ENCODE results near the gene TRIM2. TPM values are rescaled to one million over a fixed set of nuclear protein-coding genes. Genes with fewer than 3 reads are reported as not detected.

The TRIM2 gene
- 28.7 TPM for total RNA-seq

- peak within 1 kb of the TSS; percentile 17 for H3K27ac ChIP-seq
- peak within 1 kb of the TSS; percentile 22 to 30 for H3K4me3 ChIP-seq
- no peak for DNase-seq (ENCODE audit: extremely low spot score in 2 of 2)
- H3K27me3 ChIP-seq = no peaks in the 10 kb centered on the region
- intact Hi-C loops (cut with DNase I) = loop anchor here (10.0 kb wide), 1 partner anchor 111 kb away; no protein-coding TSS in a partner anchor
- H3K9me3 ChIP-seq = no peaks in the 10 kb centered on the region
- TF ChIP-seq CTCF (IDR thresholded peaks at IDR 0.05) (no peak), POLR2A (IDR thresholded peaks at IDR 0.05) (no peak), POLR2AphosphoS5 (IDR thresholded peaks at IDR 0.05; ENCODE audit: insufficient read depth in 1 of 2, low read depth in 1 of 2) (no peak)
- peaks cover 11% of the 10 kb centered on the region for H3K4me1 ChIP-seq
- H3K36me3 ChIP-seq = no peaks in the 10 kb centered on the region
Measured at GRCh38 chr4:153204247-153204671, at the start of gene TRIM2. Gene TRIM2, plus strand, starts transcription at chr4:153204443. Its CDS starts 88 bp downstream, at chr4:153204531.

- H3K9me3 ChIP-seq = no peaks in the 10 kb centered on the region
- H3K36me3 ChIP-seq = no peaks in the 10 kb centered on the region
- intact Hi-C loops (cut with DNase I) = no loop called here
- no peak overlapping the region for H3K4me3 ChIP-seq
- DNase-seq (ENCODE audit: extremely low spot score in 2 of 2) = no peak
- H3K27me3 ChIP-seq = no peaks in the 10 kb centered on the region
- no peak overlapping the region for H3K27ac ChIP-seq
- TF ChIP-seq POLR2AphosphoS5 (IDR thresholded peaks at IDR 0.05; ENCODE audit: insufficient read depth in 1 of 2, low read depth in 1 of 2) (no peak), CTCF (IDR thresholded peaks at IDR 0.05) (no peak), POLR2A (IDR thresholded peaks at IDR 0.05) (no peak)
- peaks cover 14% of the 10 kb centered on the region for H3K4me1 ChIP-seq
Measured at GRCh38 chr4:153155686-153156085, 48.6 kb upstream of the TRIM2 start.

GRCh38 chr4:153156263-153156662, 48.0 kb upstream of the TRIM2 start:
- H3K27ac ChIP-seq = no peak overlapping the region
- peaks cover 14% of the 10 kb centered on the region for H3K4me1 ChIP-seq
- TF ChIP-seq POLR2A (IDR thresholded peaks at IDR 0.05) (no peak), POLR2AphosphoS5 (IDR thresholded peaks at IDR 0.05; ENCODE audit: insufficient read depth in 1 of 2, low read depth in 1 of 2) (no peak), CTCF (IDR thresholded peaks at IDR 0.05) (no peak)
- H3K4me3 ChIP-seq = no peak overlapping the region
- H3K36me3 ChIP-seq = no peaks in the 10 kb centered on the region
- intact Hi-C loops (cut with DNase I) = no loop called here
- no peaks in the 10 kb centered on the region for H3K9me3 ChIP-seq
- DNase-seq (ENCODE audit: extremely low spot score in 2 of 2) = no peak
- no peaks in the 10 kb centered on the region for H3K27me3 ChIP-seq

GRCh38 chr4:153156721-153157120, 47.5 kb upstream of the TRIM2 start:
- H3K27me3 ChIP-seq = no peaks in the 10 kb centered on the region
- no peak for DNase-seq (ENCODE audit: extremely low spot score in 2 of 2)
- intact Hi-C loops (cut with DNase I) = no loop called here

More at GRCh38 chr4:153156721-153157120, 47.5 kb upstream of the TRIM2 start:
- TF ChIP-seq POLR2A (IDR thresholded peaks at IDR 0.05) (no peak), CTCF (IDR thresholded peaks at IDR 0.05) (no peak), POLR2AphosphoS5 (IDR thresholded peaks at IDR 0.05; ENCODE audit: insufficient read depth in 1 of 2, low read depth in 1 of 2) (no peak)
- Histone ChIP-seq H3K9me3 (no peaks in the 10 kb centered on the region), H3K36me3 (no peaks in the 10 kb centered on the region), H3K4me3 (no peak overlapping the region), H3K4me1 (peaks cover 14% of the 10 kb centered on the region), H3K27ac (no peak overlapping the region)

Data from vagina (tissue), 2 donors.